ENCODE measurements around the gene AGMO. TPM values are rescaled to one million over a fixed set of nuclear protein-coding genes. Genes with fewer than 3 reads are reported as not detected.

AGMO gene
- total RNA-seq, 2 donors from 2014 or later, result 1.9 TPM; not detected in 1

- Mint-ChIP-seq H3K4me3 (no peak overlapping the region), H3K9me3 (peaks cover 3% of the 10 kb centered on the region), H3K27ac (no peak overlapping the region), H3K4me1 (no peaks in the 10 kb centered on the region), H3K36me3 (ENCODE audit: low read depth) (no peaks in the 10 kb centered on the region), H3K27me3 (ENCODE audit: insufficient read depth) (no peaks in the 10 kb centered on the region)
- H3K27me3 ChIP-seq (ENCODE audit: control insufficient read depth, insufficient read depth, low read length, poor library complexity, severe bottlenecking), result no peaks in the 10 kb centered on the region
- H3K4me3 ChIP-seq (ENCODE audit: low read length), result no peak overlapping the region
- TF ChIP-seq CTCF (conservative IDR thresholded peaks at IDR 0.05), result no peak
- H3K4me1 ChIP-seq (ENCODE audit: control insufficient read depth, insufficient read depth, low read length), result no peaks in the 10 kb centered on the region
- no peak overlapping the region for H3K27ac ChIP-seq (ENCODE audit: low read depth, low read length)
- H3K36me3 ChIP-seq (ENCODE audit: control insufficient read depth, insufficient read depth, low read length), result no peaks in the 10 kb centered on the region
- whole genome bisulfite sequencing, 2 experiments (ENCODE audit: insufficient coverage in 1 of 2, insufficient read length in 1 of 2), result 97% methylated on average over 3 of the region's 3 CpGs; no CpG with 5 or more reads in 1 of the 2 experiments
- DNase-seq, result no peak
- H3K9ac ChIP-seq (ENCODE audit: extremely low read depth, low read length, poor library complexity, severe bottlenecking), result no peak overlapping the region
- H3K9me3 ChIP-seq (ENCODE audit: control insufficient read depth, low read length), result no peaks in the 10 kb centered on the region
Observed at GRCh38 chr7:15234431-15234830, 327.4 kb downstream of the AGMO start.

GRCh38 chr7:15228831-15229230 is 333.0 kb downstream of the AGMO start:
- 92 to 94% methylated on average over 3 of the region's 3 CpGs for WGBS, 2 experiments (ENCODE audit: insufficient coverage in 1 of 2, insufficient read length in 1 of 2)
- no peaks in the 10 kb centered on the region for H3K36me3 ChIP-seq (ENCODE audit: control insufficient read depth, insufficient read depth, low read length)
- H3K36me3 Mint-ChIP-seq (ENCODE audit: low read depth), result no peaks in the 10 kb centered on the region
- no peak overlapping the region for H3K4me3 ChIP-seq (ENCODE audit: low read length)
- no peak overlapping the region for H3K27ac ChIP-seq (ENCODE audit: low read depth, low read length)
- no peak for TF ChIP-seq CTCF (conservative IDR thresholded peaks at IDR 0.05)
- no peak overlapping the region for H3K27ac Mint-ChIP-seq
- peaks cover 12% of the 10 kb centered on the region for H3K9me3 ChIP-seq (ENCODE audit: control insufficient read depth, low read length)
- DNase-seq, result no peak
- no peak overlapping the region for H3K9ac ChIP-seq (ENCODE audit: extremely low read depth, low read length, poor library complexity, severe bottlenecking)
- H3K4me1 ChIP-seq (ENCODE audit: control insufficient read depth, insufficient read depth, low read length), result no peaks in the 10 kb centered on the region
- no peaks in the 10 kb centered on the region for H3K4me1 Mint-ChIP-seq
- H3K27me3 ChIP-seq (ENCODE audit: control insufficient read depth, insufficient read depth, low read length, poor library complexity, severe bottlenecking), result no peaks in the 10 kb centered on the region
- peaks cover 6% of the 10 kb centered on the region for H3K9me3 Mint-ChIP-seq
- no peak overlapping the region for H3K4me3 Mint-ChIP-seq
- no peaks in the 10 kb centered on the region for H3K27me3 Mint-ChIP-seq (ENCODE audit: insufficient read depth)

- no peak for DNase-seq
- H3K4me1 Mint-ChIP-seq, result peaks cover 4% of the 10 kb centered on the region
- Histone ChIP-seq H3K4me1 (ENCODE audit: control insufficient read depth, insufficient read depth, low read length) (no peaks in the 10 kb centered on the region), H3K36me3 (ENCODE audit: control insufficient read depth, insufficient read depth, low read length) (no peaks in the 10 kb centered on the region), H3K4me3 (ENCODE audit: low read length) (no peak overlapping the region), H3K27me3 (ENCODE audit: control insufficient read depth, insufficient read depth, low read length, poor library complexity, severe bottlenecking) (no peaks in the 10 kb centered on the region), H3K9me3 (ENCODE audit: control insufficient read depth, low read length) (peaks cover 12% of the 10 kb centered on the region), H3K9ac (ENCODE audit: extremely low read depth, low read length, poor library complexity, severe bottlenecking) (no peak overlapping the region), H3K27ac (ENCODE audit: low read depth, low read length) (no peak overlapping the region)
- no peak overlapping the region for H3K27ac Mint-ChIP-seq
- peaks cover 3% of the 10 kb centered on the region for H3K9me3 Mint-ChIP-seq
- 80 to 94% methylated on average over 1 of the region's 1 CpG for WGBS, 2 experiments (ENCODE audit: insufficient coverage in 1 of 2, insufficient read length in 1 of 2)
- H3K4me3 Mint-ChIP-seq, result no peak overlapping the region
- no peaks in the 10 kb centered on the region for H3K36me3 Mint-ChIP-seq (ENCODE audit: low read depth)
- no peak for TF ChIP-seq CTCF (conservative IDR thresholded peaks at IDR 0.05)
- no peaks in the 10 kb centered on the region for H3K27me3 Mint-ChIP-seq (ENCODE audit: insufficient read depth)
Observed at GRCh38 chr7:15225981-15226380, 335.8 kb downstream of the AGMO start.

Measured in endodermal cell (in vitro differentiated cells).